Mesothelial cell of epicardium (in vitro differentiated cells): ENCODE results near the gene APAF1. TPM values are rescaled to one million over a fixed set of nuclear protein-coding genes. Genes with fewer than 3 reads are reported as not detected.
A peak's percentile ranks its signal among the peaks of the same experiment; 100 is the strongest.

Experiments used
- DNase-seq, 2 experiments: peaks; one replicate each; pipeline ENCODE4 v3.0.0; 2021; ENCODE audit warnings: low spot score in 2 of 2; ENCODE audit not compliant: unreplicated experiment in 2 of 2
- H3K27ac Mint-ChIP-seq: 2 replicates; pipeline ENCODE4 v1.8.0; 2021; ENCODE audit warnings: mixed read lengths
- H3K27me3 Mint-ChIP-seq: 2 replicates; pipeline ENCODE4 v1.8.0; 2021; ENCODE audit warnings: low read depth, mixed read lengths
- H3K36me3 Mint-ChIP-seq: 2 replicates; pipeline ENCODE4 v1.8.0; 2021; ENCODE audit warnings: mixed read lengths
- H3K4me1 Mint-ChIP-seq: 2 replicates; pipeline ENCODE4 v1.8.0; 2021; ENCODE audit warnings: mixed read lengths
- H3K4me3 Mint-ChIP-seq: 2 replicates; pipeline ENCODE4 v1.8.0; 2021; ENCODE audit warnings: mild to moderate bottlenecking, moderate library complexity, mixed read lengths
- H3K9me3 Mint-ChIP-seq: 2 replicates; pipeline ENCODE4 v1.8.0; 2021; ENCODE audit warnings: mixed read lengths
- CTCF ChIP-seq: fragments of 200-600 bp; sonication (generic); IDR thresholded peaks from one replicate; pipeline ENCODE4 v1.5.0; 2021; ENCODE audit warnings: antibody characterized with exemption; ENCODE audit not compliant: unreplicated experiment
- total RNA-seq: library from RNA; stranded (reverse); gene quantifications from 3 replicates; pipeline ENCODE4 v1.2.1, GENCODE V29; 2021

Gene APAF1
- total RNA-seq, 1 donor from 2014 or later = 25.9 TPM

GRCh38 chr12:98612696-98613334 lies 32.3 kb upstream of the APAF1 start:
- no peak overlapping the region for H3K27ac Mint-ChIP-seq
- no peak for DNase-seq
- H3K27me3 Mint-ChIP-seq = no peaks in the 10 kb centered on the region
- peaks cover 9% of the 10 kb centered on the region for H3K36me3 Mint-ChIP-seq
- H3K4me3 Mint-ChIP-seq = no peak overlapping the region
- TF ChIP-seq CTCF = no peak
- H3K4me1 Mint-ChIP-seq = no peaks in the 10 kb centered on the region
- H3K9me3 Mint-ChIP-seq = peaks cover 13% of the 10 kb centered on the region

DNA sequence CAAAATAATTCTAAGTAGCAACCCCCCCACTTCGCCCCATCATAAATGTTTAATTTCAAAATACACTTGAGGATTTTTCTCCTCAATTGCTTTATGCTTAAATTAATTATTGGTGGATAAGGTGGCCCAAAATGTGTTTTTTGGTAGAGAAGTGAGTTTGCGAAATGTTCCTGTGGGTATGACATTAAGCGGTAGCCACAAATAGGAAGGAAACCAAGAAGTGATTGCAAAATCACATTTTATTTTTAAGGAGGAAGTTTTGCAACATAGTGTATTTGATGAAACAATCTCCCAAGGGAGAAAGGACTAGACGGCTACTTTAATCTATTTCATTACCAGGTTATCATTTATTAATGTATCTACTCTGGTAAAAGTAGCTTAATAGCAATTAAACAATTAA lies 26.1 kb upstream of the APAF1 start:
- H3K9me3 Mint-ChIP-seq = peaks cover 13% of the 10 kb centered on the region
- no peak overlapping the region for H3K27ac Mint-ChIP-seq
- H3K4me3 Mint-ChIP-seq = no peak overlapping the region
- H3K27me3 Mint-ChIP-seq = no peaks in the 10 kb centered on the region
- H3K36me3 Mint-ChIP-seq = peaks cover 6% of the 10 kb centered on the region
- H3K4me1 Mint-ChIP-seq = no peaks in the 10 kb centered on the region
- TF ChIP-seq CTCF = no peak
- no peak for DNase-seq

- H3K36me3 Mint-ChIP-seq = peaks cover 3% of the 10 kb centered on the region
- no peaks in the 10 kb centered on the region for H3K9me3 Mint-ChIP-seq
- no peak for DNase-seq
- no peaks in the 10 kb centered on the region for H3K27me3 Mint-ChIP-seq
- H3K4me3 Mint-ChIP-seq = no peak overlapping the region
- H3K4me1 Mint-ChIP-seq = peaks cover 10% of the 10 kb centered on the region
- no peak for TF ChIP-seq CTCF
- H3K27ac Mint-ChIP-seq = peak overlapping the region; percentile 39
Observed at GRCh38 chr12:98635657-98636323, 9.3 kb upstream of the APAF1 start.

DNA sequence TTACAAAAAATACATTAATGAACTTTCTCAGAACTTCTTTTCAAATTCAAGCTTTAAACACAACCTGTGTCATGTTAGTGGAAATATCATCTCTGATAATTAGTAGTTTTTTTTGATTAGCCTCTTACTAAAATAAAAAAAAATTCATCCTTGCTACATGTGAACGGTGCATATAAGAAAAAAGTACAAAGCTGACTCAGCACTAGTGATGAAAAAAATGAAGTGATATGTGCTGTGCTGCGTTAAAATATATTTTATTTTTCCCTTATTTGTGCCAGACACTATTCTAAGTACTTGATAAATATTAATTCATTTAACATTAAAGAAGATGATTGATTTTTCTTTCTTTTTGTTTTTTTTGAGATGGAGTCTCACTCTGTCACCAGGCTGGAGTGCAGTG lies 8.0 kb upstream of the APAF1 start:
- Mint-ChIP-seq H3K4me3 (no peak overlapping the region), H3K36me3 (peaks cover 3% of the 10 kb centered on the region), H3K27ac (no peak overlapping the region), H3K9me3 (no peaks in the 10 kb centered on the region), H3K4me1 (peaks cover 10% of the 10 kb centered on the region), H3K27me3 (no peaks in the 10 kb centered on the region)
- no peak for DNase-seq
- TF ChIP-seq CTCF = no peak

DNA sequence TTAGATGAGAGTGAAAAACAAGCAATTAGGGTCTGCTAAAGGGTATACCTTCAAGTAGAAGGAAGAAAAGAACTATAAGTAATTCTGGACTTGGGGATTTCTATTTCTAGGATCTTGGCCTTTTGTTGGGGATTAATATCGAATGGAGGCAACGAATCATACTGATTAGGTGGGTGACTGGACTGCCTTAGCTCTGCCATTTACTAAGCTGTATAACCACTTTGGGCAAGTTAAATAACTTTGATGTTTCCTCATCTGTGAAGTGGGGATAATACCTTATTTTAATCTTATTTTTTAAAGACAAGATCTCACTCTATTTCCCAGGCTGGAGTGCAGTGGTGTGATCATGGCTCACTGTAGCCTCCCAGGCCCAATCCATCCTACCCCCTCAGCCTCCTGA lies 7.1 kb upstream of the APAF1 start:
- H3K27ac Mint-ChIP-seq = no peak overlapping the region

More for the DNA sequence above, 7.1 kb upstream of the APAF1 start:
- TF ChIP-seq CTCF = no peak
- H3K27me3 Mint-ChIP-seq = no peaks in the 10 kb centered on the region
- no peaks in the 10 kb centered on the region for H3K9me3 Mint-ChIP-seq
- no peak overlapping the region for H3K4me3 Mint-ChIP-seq
- no peak for DNase-seq
- peaks cover under 1% of the 10 kb centered on the region for H3K36me3 Mint-ChIP-seq
- H3K4me1 Mint-ChIP-seq = peaks cover 13% of the 10 kb centered on the region
